ENCODE data around the gene ATG16L2.

DNA sequence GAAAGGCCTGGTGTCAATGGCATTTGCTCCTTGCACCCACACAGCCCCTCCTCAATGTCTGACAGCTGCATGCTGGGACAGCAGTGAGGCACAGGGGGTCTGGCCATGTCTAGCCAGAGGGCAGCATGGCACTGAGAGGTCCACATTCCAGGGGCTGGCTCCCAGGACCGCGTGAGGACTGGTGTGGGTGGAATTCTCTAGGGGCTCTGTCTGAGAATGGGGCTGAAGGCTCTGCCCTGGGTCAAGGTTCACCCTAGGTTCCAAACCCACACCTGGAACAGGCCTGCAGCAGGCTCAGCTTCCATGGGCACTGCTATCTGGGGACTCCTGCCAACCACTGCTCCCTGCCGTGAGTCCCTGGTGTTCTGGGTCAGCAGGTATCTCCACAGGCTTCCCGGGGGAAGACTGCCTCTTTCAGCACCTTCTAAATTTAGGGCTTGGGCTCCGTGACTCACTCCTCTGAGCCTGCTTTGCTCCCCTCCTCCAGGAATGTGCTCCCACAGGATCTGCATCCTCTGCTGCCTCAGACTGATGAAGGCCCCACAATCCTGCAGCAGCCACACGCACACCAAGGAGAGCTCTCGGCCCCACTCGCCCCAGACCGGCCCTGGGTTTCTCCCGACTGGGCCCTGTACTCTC lies 24.6 kb upstream of the ATG16L2 start:
- TF ChIP-seq, protein P1, sequence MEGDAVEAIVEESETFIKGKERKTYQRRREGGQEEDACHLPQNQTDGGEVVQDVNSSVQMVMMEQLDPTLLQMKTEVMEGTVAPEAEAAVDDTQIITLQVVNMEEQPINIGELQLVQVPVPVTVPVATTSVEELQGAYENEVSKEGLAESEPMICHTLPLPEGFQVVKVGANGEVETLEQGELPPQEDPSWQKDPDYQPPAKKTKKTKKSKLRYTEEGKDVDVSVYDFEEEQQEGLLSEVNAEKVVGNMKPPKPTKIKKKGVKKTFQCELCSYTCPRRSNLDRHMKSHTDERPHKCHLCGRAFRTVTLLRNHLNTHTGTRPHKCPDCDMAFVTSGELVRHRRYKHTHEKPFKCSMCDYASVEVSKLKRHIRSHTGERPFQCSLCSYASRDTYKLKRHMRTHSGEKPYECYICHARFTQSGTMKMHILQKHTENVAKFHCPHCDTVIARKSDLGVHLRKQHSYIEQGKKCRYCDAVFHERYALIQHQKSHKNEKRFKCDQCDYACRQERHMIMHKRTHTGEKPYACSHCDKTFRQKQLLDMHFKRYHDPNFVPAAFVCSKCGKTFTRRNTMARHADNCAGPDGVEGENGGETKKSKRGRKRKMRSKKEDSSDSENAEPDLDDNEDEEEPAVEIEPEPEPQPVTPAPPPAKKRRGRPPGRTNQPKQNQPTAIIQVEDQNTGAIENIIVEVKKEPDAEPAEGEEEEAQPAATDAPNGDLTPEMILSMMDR (tag by site-specific recombination; IDR thresholded peaks at IDR 0.05), result no peak
- TF ChIP-seq, protein P2, sequence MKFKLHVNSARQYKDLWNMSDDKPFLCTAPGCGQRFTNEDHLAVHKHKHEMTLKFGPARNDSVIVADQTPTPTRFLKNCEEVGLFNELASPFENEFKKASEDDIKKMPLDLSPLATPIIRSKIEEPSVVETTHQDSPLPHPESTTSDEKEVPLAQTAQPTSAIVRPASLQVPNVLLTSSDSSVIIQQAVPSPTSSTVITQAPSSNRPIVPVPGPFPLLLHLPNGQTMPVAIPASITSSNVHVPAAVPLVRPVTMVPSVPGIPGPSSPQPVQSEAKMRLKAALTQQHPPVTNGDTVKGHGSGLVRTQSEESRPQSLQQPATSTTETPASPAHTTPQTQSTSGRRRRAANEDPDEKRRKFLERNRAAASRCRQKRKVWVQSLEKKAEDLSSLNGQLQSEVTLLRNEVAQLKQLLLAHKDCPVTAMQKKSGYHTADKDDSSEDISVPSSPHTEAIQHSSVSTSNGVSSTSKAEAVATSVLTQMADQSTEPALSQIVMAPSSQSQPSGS (tag by site-specific recombination; IDR thresholded peaks at IDR 0.05; ENCODE audit: low read depth), result no peak
- no peak for TF ChIP-seq ZNF449 (tag by site-specific recombination; IDR thresholded peaks at IDR 0.05)
- no peak for TF ChIP-seq ZNF658 (tag by site-specific recombination; IDR thresholded peaks at IDR 0.05)
- TF ChIP-seq ZNF248 (tag by site-specific recombination; IDR thresholded peaks at IDR 0.05), result no peak
- no peak for TF ChIP-seq SP2 (tag by site-specific recombination; IDR thresholded peaks at IDR 0.05)
- TF ChIP-seq, protein P3, sequence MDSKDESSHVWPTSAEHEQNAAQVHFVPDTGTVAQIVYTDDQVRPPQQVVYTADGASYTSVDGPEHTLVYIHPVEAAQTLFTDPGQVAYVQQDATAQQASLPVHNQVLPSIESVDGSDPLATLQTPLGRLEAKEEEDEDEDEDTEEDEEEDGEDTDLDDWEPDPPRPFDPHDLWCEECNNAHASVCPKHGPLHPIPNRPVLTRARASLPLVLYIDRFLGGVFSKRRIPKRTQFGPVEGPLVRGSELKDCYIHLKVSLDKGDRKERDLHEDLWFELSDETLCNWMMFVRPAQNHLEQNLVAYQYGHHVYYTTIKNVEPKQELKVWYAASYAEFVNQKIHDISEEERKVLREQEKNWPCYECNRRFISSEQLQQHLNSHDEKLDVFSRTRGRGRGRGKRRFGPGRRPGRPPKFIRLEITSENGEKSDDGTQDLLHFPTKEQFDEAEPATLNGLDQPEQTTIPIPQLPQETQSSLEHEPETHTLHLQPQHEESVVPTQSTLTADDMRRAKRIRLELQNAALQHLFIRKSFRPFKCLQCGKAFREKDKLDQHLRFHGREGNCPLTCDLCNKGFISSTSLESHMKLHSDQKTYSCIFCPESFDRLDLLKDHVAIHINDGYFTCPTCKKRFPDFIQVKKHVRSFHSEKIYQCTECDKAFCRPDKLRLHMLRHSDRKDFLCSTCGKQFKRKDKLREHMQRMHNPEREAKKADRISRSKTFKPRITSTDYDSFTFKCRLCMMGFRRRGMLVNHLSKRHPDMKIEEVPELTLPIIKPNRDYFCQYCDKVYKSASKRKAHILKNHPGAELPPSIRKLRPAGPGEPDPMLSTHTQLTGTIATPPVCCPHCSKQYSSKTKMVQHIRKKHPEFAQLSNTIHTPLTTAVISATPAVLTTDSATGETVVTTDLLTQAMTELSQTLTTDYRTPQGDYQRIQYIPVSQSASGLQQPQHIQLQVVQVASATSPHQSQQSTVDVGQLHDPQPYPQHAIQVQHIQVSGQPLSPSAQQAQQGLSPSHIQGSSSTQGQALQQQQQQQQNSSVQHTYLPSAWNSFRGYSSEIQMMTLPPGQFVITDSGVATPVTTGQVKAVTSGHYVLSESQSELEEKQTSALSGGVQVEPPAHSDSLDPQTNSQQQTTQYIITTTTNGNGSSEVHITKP (tag by site-specific recombination; IDR thresholded peaks at IDR 0.05), result no peak
- TF ChIP-seq REPIN1 (tag by site-specific recombination; IDR thresholded peaks at IDR 0.05; ENCODE audit: low read depth), result no peak

Measured in HEK293 (cell line).